Activated T-cell treated with anti-CD3 and anti-CD28 coated beads, Interleukin-2, amount 50 U/mL, for 4 hours (primary cell): ENCODE data around the gene FGF14. TPM values are rescaled to one million over a fixed set of nuclear protein-coding genes. Genes with fewer than 3 reads are reported as not detected.

Experiments
- ATAC-seq, 2 donors: fragments of 200-7000 bp; cut with Tn5 transposase; one replicate each; pipeline ENCODE4 v1.10.0; 2021
- DNase-seq: peaks from one replicate; pipeline ENCODE4 v3.0.0-alpha.2; 2020
- H3K27me3 Mint-ChIP-seq: one replicate; pipeline ENCODE4 v1.8.0; 2021; ENCODE audit warnings: low read depth, mixed read lengths
- H3K36me3 Mint-ChIP-seq: one replicate; pipeline ENCODE4 v1.8.0; 2022; ENCODE audit warnings: mixed read lengths; ENCODE audit not compliant: insufficient read depth
- H3K4me1 Mint-ChIP-seq: one replicate; pipeline ENCODE4 v1.8.0; 2021; ENCODE audit warnings: low read depth, mixed read lengths
- H3K4me3 Mint-ChIP-seq: one replicate; pipeline ENCODE4 v1.8.0; 2021; ENCODE audit warnings: mild to moderate bottlenecking, moderate library complexity, mixed read lengths
- H3K9me3 Mint-ChIP-seq: one replicate; pipeline ENCODE4 v1.8.0; 2021; ENCODE audit warnings: mixed read lengths
- total RNA-seq, 3 donors: library from RNA; stranded (reverse); gene quantifications; one replicate each; pipeline ENCODE4 v1.2.1, GENCODE V29; 2021

The FGF14 gene
- total RNA-seq, 3 donors from 2014 or later = not detected

GRCh38 chr13:102392481-102393209 lies 9.2 kb downstream of the FGF14 start:
- peak; percentile 73 to 74 for ATAC-seq

GRCh38 chr13:102386461-102386860 lies 15.4 kb downstream of the FGF14 start:
- Mint-ChIP-seq H3K4me1 (no peaks in the 10 kb centered on the region), H3K9me3 (no peaks in the 10 kb centered on the region), H3K27me3 (peaks cover 17% of the 10 kb centered on the region), H3K4me3 (no peak overlapping the region), H3K36me3 (no peaks in the 10 kb centered on the region)
- ATAC-seq (no peak), DNase-seq (no peak)

More at GRCh38 chr13:102392481-102393209, 9.2 kb downstream of the FGF14 start:
- peaks cover 18% of the 10 kb centered on the region for H3K27me3 Mint-ChIP-seq
- peaks cover 20% of the 10 kb centered on the region for H3K4me1 Mint-ChIP-seq
- no peak for DNase-seq
- H3K9me3 Mint-ChIP-seq = no peaks in the 10 kb centered on the region
- peak overlapping the region; percentile 24 for H3K4me3 Mint-ChIP-seq
- no peaks in the 10 kb centered on the region for H3K36me3 Mint-ChIP-seq

- Mint-ChIP-seq H3K27me3 (peaks cover 4% of the 10 kb centered on the region), H3K4me1 (no peaks in the 10 kb centered on the region)
- ATAC-seq = no peak
These were observed 21.8 kb downstream of the FGF14 start for GRCh38 chr13:102380012-102380411.

GRCh38 chr13:102376318-102376717 lies 25.5 kb downstream of the FGF14 start:
- no peak overlapping the region for H3K4me3 Mint-ChIP-seq
- H3K36me3 Mint-ChIP-seq = no peaks in the 10 kb centered on the region
- no peak for DNase-seq
- no peaks in the 10 kb centered on the region for H3K4me1 Mint-ChIP-seq
- H3K27me3 Mint-ChIP-seq = peaks cover 2% of the 10 kb centered on the region
- no peak for ATAC-seq
- H3K9me3 Mint-ChIP-seq = no peaks in the 10 kb centered on the region

More at GRCh38 chr13:102380012-102380411, 21.8 kb downstream of the FGF14 start:
- H3K36me3 Mint-ChIP-seq = no peaks in the 10 kb centered on the region
- H3K9me3 Mint-ChIP-seq = no peaks in the 10 kb centered on the region
- no peak for DNase-seq
- H3K4me3 Mint-ChIP-seq = no peak overlapping the region

GRCh38 chr13:102374726-102375125 lies 27.1 kb downstream of the FGF14 start:
- Mint-ChIP-seq H3K27me3 (peaks cover 2% of the 10 kb centered on the region), H3K9me3 (no peaks in the 10 kb centered on the region), H3K4me3 (no peak overlapping the region), H3K4me1 (no peaks in the 10 kb centered on the region), H3K36me3 (no peaks in the 10 kb centered on the region)
- DNase-seq (no peak), ATAC-seq (no peak)

GRCh38 chr13:102374233-102374632 lies 27.6 kb downstream of the FGF14 start:
- ATAC-seq (no peak), DNase-seq (no peak)
- Mint-ChIP-seq H3K27me3 (peaks cover 2% of the 10 kb centered on the region), H3K4me1 (no peaks in the 10 kb centered on the region), H3K4me3 (no peak overlapping the region), H3K36me3 (no peaks in the 10 kb centered on the region), H3K9me3 (no peaks in the 10 kb centered on the region)

- no peak for ATAC-seq
- Mint-ChIP-seq H3K27me3 (peaks cover 2% of the 10 kb centered on the region), H3K4me3 (no peak overlapping the region), H3K36me3 (no peaks in the 10 kb centered on the region), H3K9me3 (no peaks in the 10 kb centered on the region), H3K4me1 (no peaks in the 10 kb centered on the region)
- DNase-seq = no peak
These were observed 28.6 kb downstream of the FGF14 start for GRCh38 chr13:102373221-102373620.

GRCh38 chr13:102369302-102369701 lies 32.5 kb downstream of the FGF14 start:
- Mint-ChIP-seq H3K9me3 (no peaks in the 10 kb centered on the region), H3K27me3 (peaks cover 5% of the 10 kb centered on the region), H3K4me3 (no peak overlapping the region), H3K4me1 (no peaks in the 10 kb centered on the region), H3K36me3 (no peaks in the 10 kb centered on the region)
- DNase-seq (no peak), ATAC-seq (no peak)

GRCh38 chr13:102367836-102368235 lies 34.0 kb downstream of the FGF14 start:
- Mint-ChIP-seq H3K27me3 (peaks cover 6% of the 10 kb centered on the region), H3K4me3 (no peak overlapping the region), H3K4me1 (no peaks in the 10 kb centered on the region), H3K9me3 (no peaks in the 10 kb centered on the region), H3K36me3 (no peaks in the 10 kb centered on the region)
- ATAC-seq (no peak), DNase-seq (no peak)

GRCh38 chr13:102361113-102361512 lies 40.7 kb downstream of the FGF14 start:
- ATAC-seq = no peak
- Mint-ChIP-seq H3K9me3 (no peaks in the 10 kb centered on the region), H3K27me3 (peaks cover 12% of the 10 kb centered on the region), H3K4me1 (no peaks in the 10 kb centered on the region), H3K4me3 (no peak overlapping the region), H3K36me3 (no peaks in the 10 kb centered on the region)
- no peak for DNase-seq

- no peak for ATAC-seq
- Mint-ChIP-seq H3K27me3 (peaks cover 9% of the 10 kb centered on the region), H3K4me3 (no peak overlapping the region), H3K4me1 (no peaks in the 10 kb centered on the region), H3K36me3 (no peaks in the 10 kb centered on the region), H3K9me3 (no peaks in the 10 kb centered on the region)
- no peak for DNase-seq
These were observed 42.6 kb downstream of the FGF14 start for GRCh38 chr13:102359264-102359663.

- H3K4me3 Mint-ChIP-seq = no peak overlapping the region
- peaks cover 10% of the 10 kb centered on the region for H3K27me3 Mint-ChIP-seq
- DNase-seq = no peak
- H3K4me1 Mint-ChIP-seq = no peaks in the 10 kb centered on the region
- ATAC-seq = no peak
- no peaks in the 10 kb centered on the region for H3K9me3 Mint-ChIP-seq
- no peaks in the 10 kb centered on the region for H3K36me3 Mint-ChIP-seq
These were observed 46.6 kb downstream of the FGF14 start for GRCh38 chr13:102355251-102355650.

- no peak for DNase-seq
- Mint-ChIP-seq H3K4me1 (no peaks in the 10 kb centered on the region), H3K27me3 (peaks cover 7% of the 10 kb centered on the region), H3K9me3 (no peaks in the 10 kb centered on the region), H3K36me3 (no peaks in the 10 kb centered on the region), H3K4me3 (no peak overlapping the region)
- ATAC-seq = no peak
These were observed 47.8 kb downstream of the FGF14 start for GRCh38 chr13:102354011-102354410.

- H3K4me3 Mint-ChIP-seq = no peak overlapping the region
- DNase-seq (no peak), ATAC-seq (no peak)
- peaks cover 10% of the 10 kb centered on the region for H3K27me3 Mint-ChIP-seq
- no peaks in the 10 kb centered on the region for H3K36me3 Mint-ChIP-seq
- no peaks in the 10 kb centered on the region for H3K4me1 Mint-ChIP-seq
- H3K9me3 Mint-ChIP-seq = no peaks in the 10 kb centered on the region
These were observed 50.3 kb downstream of the FGF14 start for GRCh38 chr13:102351521-102351920.

GRCh38 chr13:102347490-102347889 lies 54.4 kb downstream of the FGF14 start:
- no peak overlapping the region for H3K4me3 Mint-ChIP-seq
- no peaks in the 10 kb centered on the region for H3K9me3 Mint-ChIP-seq
- no peak for ATAC-seq
- no peaks in the 10 kb centered on the region for H3K36me3 Mint-ChIP-seq
- H3K27me3 Mint-ChIP-seq = peaks cover 6% of the 10 kb centered on the region
- H3K4me1 Mint-ChIP-seq = no peaks in the 10 kb centered on the region
- DNase-seq = no peak
